Caco-2 (cell line): ENCODE results near the gene UNCX. TPM values are rescaled to one million over a fixed set of nuclear protein-coding genes. Genes with fewer than 3 reads are reported as not detected.

Source experiments
- BruUV-seq: library from RNA; stranded (reverse); fragments of 400-500 nt; replicated peaks from 2 replicates; lab custom pipeline; 2021; lab: Mats Ljungman, UMichigan
- CTCF ChIA-PET: fragments of 300-600 bp; sonication (Branson Sonifier 250); formaldehyde crosslinking; loops from one replicate; lab custom pipeline; 2022; ENCODE audit warnings: antibody characterized with exemption; lab: Charles Lee
- POLR2A ChIA-PET: fragments of 300-600 bp; sonication (Branson Sonifier 250); formaldehyde crosslinking; loops from one replicate; lab custom pipeline; 2022; ENCODE audit warnings: antibody characterized with exemption; lab: Charles Lee
- DNase-seq, 2 experiments: peaks; one replicate each; pipeline versions ENCODE4 v3.0.0 to v3.0.0-alpha.2; 2020 to 2022
- H3K27me3 ChIP-seq: replicated peaks from 2 replicates; pipeline ENCODE4 v1.6.0; 2011; ENCODE audit warnings: low read length; ENCODE audit not compliant: control insufficient read depth, insufficient read depth
- H3K36me3 ChIP-seq: 2 replicates; pipeline ENCODE4 v1.5.1; 2011; ENCODE audit warnings: low read length; ENCODE audit not compliant: control insufficient read depth, insufficient read depth
- H3K4me1 ChIP-seq: fragments of 250-450 bp; sonication (Bioruptor Pico); 2 replicates; pipeline ENCODE4 v1.5.1; 2020; ENCODE audit warnings: mild to moderate bottlenecking
- H3K4me3 ChIP-seq: 2 replicates; pipeline ENCODE4 v1.5.1; 2011; ENCODE audit warnings: low read depth, mild to moderate bottlenecking, control low read depth, low read length
- H3K9me3 ChIP-seq: fragments of 250-450 bp; sonication (Bioruptor Pico); 2 replicates; pipeline ENCODE4 v1.5.1; 2020; ENCODE audit warnings: mild to moderate bottlenecking, moderate library complexity
- H3K27ac Mint-ChIP-seq: one replicate; pipeline ENCODE4 v1.8.0; 2022; ENCODE audit warnings: mixed read lengths; ENCODE audit not compliant: unreplicated experiment
- H3K27me3 Mint-ChIP-seq: one replicate; pipeline ENCODE4 v1.8.0; 2022; ENCODE audit warnings: mixed read lengths; ENCODE audit not compliant: insufficient read depth, unreplicated experiment
- H3K36me3 Mint-ChIP-seq: one replicate; pipeline ENCODE4 v1.8.0; 2022; ENCODE audit warnings: mild to moderate bottlenecking, mixed read lengths; ENCODE audit not compliant: insufficient read depth, unreplicated experiment
- H3K4me1 Mint-ChIP-seq: one replicate; pipeline ENCODE4 v1.8.0; 2022; ENCODE audit warnings: low read depth, mixed read lengths; ENCODE audit not compliant: unreplicated experiment
- H3K4me3 Mint-ChIP-seq: one replicate; pipeline ENCODE4 v1.8.0; 2022; ENCODE audit warnings: mild to moderate bottlenecking, moderate library complexity, mixed read lengths; ENCODE audit not compliant: unreplicated experiment
- H3K9me3 Mint-ChIP-seq: one replicate; pipeline ENCODE4 v1.8.0; 2022; ENCODE audit warnings: mixed read lengths; ENCODE audit not compliant: unreplicated experiment
- intact Hi-C: fragments of 100-400 bp; cut with micrococcal nuclease; formaldehyde crosslinking; loops from one replicate; pipeline ENCODE4 v1.10.0; 2022; ENCODE audit not compliant: unreplicated experiment
- total RNA-seq: library from RNA; stranded (reverse); gene quantifications from 2 replicates; pipeline ENCODE4 v1.2.3, GENCODE V29; 2022
- TF ChIP-seq, protein P1 (sequence below), 2 experiments: fragments of 200-600 bp in 1 of 2; IDR thresholded peaks; 1 replicate in 1 of 2; 2 replicates in 1 of 2; pipeline versions ENCODE4 v1.5.1 to v1.8.0; 2011 to 2022; ENCODE audit warnings: antibody characterized with exemption in 1 of 2, control low read depth in 1 of 2, inconsistent platforms in 1 of 2, low read depth in 1 of 2, low read length in 1 of 2, mild to moderate bottlenecking in 1 of 2, moderate library complexity in 1 of 2; ENCODE audit not compliant: insufficient read depth in 1 of 2, severe bottlenecking in 1 of 2, unreplicated experiment in 1 of 2

Gene UNCX
- total RNA-seq, 1 experiment from 2014 or later: not detected

DNA sequence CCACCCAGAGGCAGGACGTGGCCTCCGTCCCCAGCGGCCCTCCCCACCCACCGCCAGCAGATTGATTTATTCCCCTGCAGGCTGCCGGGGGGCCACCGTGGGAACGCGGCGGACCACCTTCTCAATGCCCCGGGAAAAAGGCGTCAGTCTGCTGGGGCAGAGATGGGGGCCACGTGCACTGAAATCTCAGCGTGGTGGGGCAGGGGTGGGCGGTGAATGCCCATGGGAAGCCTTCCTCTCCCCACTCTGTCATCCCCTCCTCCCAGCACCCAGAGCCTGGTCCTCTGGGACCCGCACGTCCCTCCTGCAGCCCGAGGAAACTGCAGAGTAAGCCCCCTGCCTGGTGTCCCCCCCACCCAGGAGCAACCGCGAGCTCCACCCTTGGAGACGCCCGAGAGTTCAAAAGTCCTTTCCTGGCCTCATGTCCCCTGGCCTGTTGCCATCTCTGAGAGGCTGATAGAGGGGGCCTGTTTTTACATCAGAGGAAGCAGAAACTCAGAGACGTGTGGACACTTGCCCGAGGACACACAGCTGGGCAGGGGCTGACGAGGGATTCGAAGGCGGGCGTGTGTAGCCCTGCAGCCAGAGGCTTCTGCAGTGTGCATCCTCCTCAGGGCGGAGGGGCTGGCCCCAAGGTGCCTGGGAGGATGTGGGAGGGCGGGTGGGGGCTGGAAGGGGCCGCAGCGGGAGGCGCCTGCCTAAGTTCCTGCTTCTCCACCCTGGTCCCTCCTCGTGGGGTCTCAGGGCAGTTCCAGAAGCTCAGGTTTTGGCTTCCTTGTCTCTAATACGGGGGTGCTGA is 21.8 kb downstream of the UNCX start:
- Mint-ChIP-seq H3K9me3 (no peaks in the 10 kb centered on the region), H3K4me3 (peak overlapping the region; percentile 47), H3K27ac (no peak overlapping the region), H3K36me3 (no peaks in the 10 kb centered on the region), H3K27me3 (peaks cover 4% of the 10 kb centered on the region), H3K4me1 (peaks cover 8% of the 10 kb centered on the region)
- H3K36me3 ChIP-seq: no peaks in the 10 kb centered on the region
- BruUV-seq: no TSS peak
- TF ChIP-seq, protein P1, sequence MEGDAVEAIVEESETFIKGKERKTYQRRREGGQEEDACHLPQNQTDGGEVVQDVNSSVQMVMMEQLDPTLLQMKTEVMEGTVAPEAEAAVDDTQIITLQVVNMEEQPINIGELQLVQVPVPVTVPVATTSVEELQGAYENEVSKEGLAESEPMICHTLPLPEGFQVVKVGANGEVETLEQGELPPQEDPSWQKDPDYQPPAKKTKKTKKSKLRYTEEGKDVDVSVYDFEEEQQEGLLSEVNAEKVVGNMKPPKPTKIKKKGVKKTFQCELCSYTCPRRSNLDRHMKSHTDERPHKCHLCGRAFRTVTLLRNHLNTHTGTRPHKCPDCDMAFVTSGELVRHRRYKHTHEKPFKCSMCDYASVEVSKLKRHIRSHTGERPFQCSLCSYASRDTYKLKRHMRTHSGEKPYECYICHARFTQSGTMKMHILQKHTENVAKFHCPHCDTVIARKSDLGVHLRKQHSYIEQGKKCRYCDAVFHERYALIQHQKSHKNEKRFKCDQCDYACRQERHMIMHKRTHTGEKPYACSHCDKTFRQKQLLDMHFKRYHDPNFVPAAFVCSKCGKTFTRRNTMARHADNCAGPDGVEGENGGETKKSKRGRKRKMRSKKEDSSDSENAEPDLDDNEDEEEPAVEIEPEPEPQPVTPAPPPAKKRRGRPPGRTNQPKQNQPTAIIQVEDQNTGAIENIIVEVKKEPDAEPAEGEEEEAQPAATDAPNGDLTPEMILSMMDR (IDR thresholded peaks at IDR 0.05; ENCODE audit: insufficient read depth in 1 of 2, low read depth in 1 of 2, low read length in 1 of 2, severe bottlenecking in 1 of 2, unreplicated experiment in 1 of 2): no peak
- 0 out of 2 replicates have a peak, but pooled peaks cover 7% of the 10 kb centered on the region for H3K4me1 ChIP-seq
- intact Hi-C loops: no loop called here
- ChIA-PET POLR2A (no interaction called here), CTCF (no interaction called here)
- H3K27me3 ChIP-seq: no peaks in the 10 kb centered on the region
- no peak overlapping the region for H3K4me3 ChIP-seq
- no peaks in the 10 kb centered on the region for H3K9me3 ChIP-seq
- DNase-seq: no peak

DNA sequence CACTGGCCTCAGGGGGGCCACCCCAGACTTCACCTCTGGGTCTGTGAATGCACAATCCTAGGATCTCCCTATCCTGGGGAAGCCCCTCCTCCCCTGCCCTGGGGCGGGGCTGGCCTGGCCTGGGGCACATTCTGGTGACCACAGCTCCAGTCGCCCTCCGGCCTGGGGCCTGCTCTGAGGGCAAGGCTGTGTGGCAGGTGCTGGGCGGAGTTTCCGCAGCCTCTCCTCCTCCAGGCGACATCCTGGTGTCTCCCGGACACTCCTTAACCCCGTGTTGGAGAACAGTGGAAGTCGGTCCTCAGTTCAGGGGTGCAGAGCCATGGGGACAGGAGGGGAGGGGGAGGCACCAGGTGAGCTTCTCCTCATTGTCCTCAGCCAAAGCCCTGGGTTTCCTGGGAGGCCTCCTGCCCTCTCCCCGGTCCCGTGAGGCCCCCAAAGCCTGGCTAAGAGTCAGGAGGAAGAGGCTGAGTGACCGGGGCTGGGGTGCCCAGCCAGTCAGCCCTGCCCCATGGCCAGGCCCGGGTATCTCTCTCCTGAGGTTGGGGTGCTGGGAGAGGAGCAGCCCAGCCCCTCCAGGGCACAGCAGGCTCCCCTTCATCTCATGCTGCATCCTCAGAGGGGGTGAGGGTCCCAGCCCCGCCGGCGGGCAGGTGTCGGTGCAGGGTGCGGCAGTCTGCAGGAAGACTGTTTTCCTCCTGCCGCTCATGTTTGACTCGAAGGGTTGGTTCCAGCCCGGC is 22.6 kb downstream of the UNCX start:
- Histone ChIP-seq H3K36me3 (no peaks in the 10 kb centered on the region), H3K9me3 (no peaks in the 10 kb centered on the region), H3K27me3 (no peaks in the 10 kb centered on the region; the same call in 1 of the 2 replicates), H3K4me3 (no peak overlapping the region), H3K4me1 (0 out of 2 replicates have a peak, but pooled peaks cover 7% of the 10 kb centered on the region)
- CTCF ChIA-PET: no interaction called here
- intact Hi-C loops: no loop called here
- DNase-seq: peak; percentile 42 to 65
- Mint-ChIP-seq H3K36me3 (no peaks in the 10 kb centered on the region), H3K9me3 (no peaks in the 10 kb centered on the region), H3K27ac (no peak overlapping the region), H3K4me3 (no peak overlapping the region), H3K27me3 (peaks cover 4% of the 10 kb centered on the region), H3K4me1 (peaks cover 8% of the 10 kb centered on the region)
- POLR2A ChIA-PET: no interaction called here
- TF ChIP-seq, protein P1 (IDR thresholded peaks at IDR 0.05; ENCODE audit: insufficient read depth in 1 of 2, low read depth in 1 of 2, low read length in 1 of 2, severe bottlenecking in 1 of 2, unreplicated experiment in 1 of 2): no peak
- BruUV-seq: no TSS peak

DNA sequence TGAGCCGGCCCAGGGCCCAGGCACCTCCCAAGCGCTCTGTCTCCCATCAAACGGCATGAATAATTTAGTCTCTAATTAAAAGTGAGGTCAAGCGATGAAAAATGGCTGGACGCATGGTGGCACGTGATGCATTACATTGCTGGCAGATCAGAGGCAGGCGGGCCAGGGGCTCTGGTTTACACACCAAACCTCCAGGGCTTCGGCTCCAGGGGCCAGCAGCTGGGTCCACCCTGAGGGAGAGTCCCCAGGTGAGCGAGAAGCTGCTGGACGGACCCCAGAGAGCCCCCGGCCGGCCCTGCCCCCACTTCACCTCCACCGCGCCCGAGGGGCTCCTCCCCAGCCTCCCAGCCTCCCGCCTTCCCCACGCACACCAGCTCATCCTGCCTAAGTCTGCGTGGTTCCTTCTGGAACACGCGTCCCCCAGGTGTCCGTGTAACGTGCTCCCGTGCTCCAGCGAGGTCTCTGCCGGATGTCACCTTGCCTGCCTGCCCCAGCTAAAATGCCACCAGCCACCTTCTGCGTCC is 23.2 kb downstream of the UNCX start:
- no peaks in the 10 kb centered on the region for H3K9me3 Mint-ChIP-seq
- TF ChIP-seq, protein P1 (IDR thresholded peaks at IDR 0.05; ENCODE audit: insufficient read depth in 1 of 2, low read depth in 1 of 2, low read length in 1 of 2, severe bottlenecking in 1 of 2, unreplicated experiment in 1 of 2): no peak
- H3K4me3 Mint-ChIP-seq: no peak overlapping the region
- DNase-seq: no peak
- Histone ChIP-seq H3K4me3 (no peak overlapping the region), H3K9me3 (no peaks in the 10 kb centered on the region), H3K36me3 (no peaks in the 10 kb centered on the region), H3K27me3 (no peaks in the 10 kb centered on the region; the same call in 1 of the 2 replicates), H3K4me1 (0 out of 2 replicates have a peak, but pooled peaks cover 7% of the 10 kb centered on the region)
- no peaks in the 10 kb centered on the region for H3K36me3 Mint-ChIP-seq
- H3K27ac Mint-ChIP-seq: no peak overlapping the region
- H3K4me1 Mint-ChIP-seq: peaks cover 8% of the 10 kb centered on the region
- H3K27me3 Mint-ChIP-seq: peaks cover 9% of the 10 kb centered on the region
- intact Hi-C loops: no loop called here
- POLR2A ChIA-PET: no interaction called here
- no TSS peak for BruUV-seq
- CTCF ChIA-PET: no interaction called here
